DMS79 (cell line): Measurements from ENCODE around the gene HIGD1A.

Source experiments
- DNase-seq: peaks from one replicate; lab custom pipeline; 2025; lab: John Stamatoyannopoulos, UW

HIGD1A gene

GRCh38 chr3:42799376-42799775, 4.9 kb downstream of the HIGD1A start:
- DNase-seq: no peak

GRCh38 chr3:42796332-42796885, 7.9 kb downstream of the HIGD1A start:
- no peak for DNase-seq

GRCh38 chr3:42795621-42796181, 8.6 kb downstream of the HIGD1A start:
- no peak for DNase-seq

GRCh38 chr3:42790714-42791229, 13.5 kb downstream of the HIGD1A start:
- DNase-seq: peak; percentile 62

- DNase-seq: no peak
Observed at GRCh38 chr3:42786631-42787030, 17.7 kb downstream of the HIGD1A start.

GRCh38 chr3:42786212-42786611, 18.1 kb downstream of the HIGD1A start:
- DNase-seq: no peak

GRCh38 chr3:42780892-42781700, 23.2 kb downstream of the HIGD1A start:
- DNase-seq: peak; percentile 32

GRCh38 chr3:42780398-42780797, 23.9 kb downstream of the HIGD1A start:
- DNase-seq: no peak

- no peak for DNase-seq
Observed at GRCh38 chr3:42778644-42779043, 25.6 kb downstream of the HIGD1A start.

GRCh38 chr3:42773409-42773751, 30.9 kb downstream of the HIGD1A start:
- DNase-seq: no peak

GRCh38 chr3:42772670-42773408, 31.5 kb downstream of the HIGD1A start, which contains the start of gene CCDC13:
CCDC13 (minus strand) TSS chr3:42773253; CDS start chr3:42758345, 14,908 bp downstream.
- peak; percentile 63 for DNase-seq

- no peak for DNase-seq
Observed at GRCh38 chr3:42771271-42771670, 33.0 kb downstream of the HIGD1A start.

GRCh38 chr3:42769477-42770131, 34.7 kb downstream of the HIGD1A start:
- no peak for DNase-seq

GRCh38 chr3:42764561-42765295, 39.6 kb downstream of the HIGD1A start:
- DNase-seq: no peak

GRCh38 chr3:42764115-42764514, 40.2 kb downstream of the HIGD1A start:
- DNase-seq: no peak

GRCh38 chr3:42763021-42763420, 41.3 kb downstream of the HIGD1A start:
- DNase-seq: no peak

GRCh38 chr3:42762046-42762724, 42.1 kb downstream of the HIGD1A start:
- DNase-seq: no peak

- DNase-seq: no peak
Observed at GRCh38 chr3:42758126-42758525, 46.2 kb downstream of the HIGD1A start.

- DNase-seq: no peak
Observed at GRCh38 chr3:42756681-42757213, 47.5 kb downstream of the HIGD1A start.
